SK-N-SH (cell line): ENCODE results near the gene SOX21.

Experiments used
- CTCF ChIP-seq: fragments of 200-600 bp; sonication (generic); IDR thresholded peaks from 2 replicates; pipeline ENCODE4 v1.6.1; 2017; ENCODE audit warnings: antibody characterized with exemption, mild to moderate bottlenecking, moderate library complexity
- ELF1 ChIP-seq: IDR thresholded peaks from 2 replicates; pipeline ENCODE4 v1.4.0; 2012
- GATA2 ChIP-seq: sonication (generic); formaldehyde crosslinking; IDR thresholded peaks from 2 replicates; pipeline ENCODE4 v1.5.0; 2020; ENCODE audit warnings: mild to moderate bottlenecking, missing genetic modification reagents
- NFIC ChIP-seq: IDR thresholded peaks from 2 replicates; pipeline ENCODE4 v1.4.0; 2012; ENCODE audit warnings: borderline replicate concordance
- NRF1 ChIP-seq: IDR thresholded peaks from 2 replicates; pipeline ENCODE4 v1.6.1; 2012; ENCODE audit warnings: low read depth, mild to moderate bottlenecking, low read length
- POLR2AphosphoS5 ChIP-seq: IDR thresholded peaks from 2 replicates; pipeline ENCODE4 v1.6.1; 2012; ENCODE audit warnings: low read depth, low read length
- SMC3 ChIP-seq: IDR thresholded peaks from 2 replicates; pipeline ENCODE4 v1.6.1; 2012; ENCODE audit warnings: low read depth, low read length, improper control_type of control experiment
- YY1 ChIP-seq: IDR thresholded peaks from 2 replicates; pipeline ENCODE4 v1.4.0; 2012; ENCODE audit warnings: low read depth, mild to moderate bottlenecking
- ZBTB33 ChIP-seq: IDR thresholded peaks from 2 replicates; pipeline ENCODE4 v1.4.0; 2012; ENCODE audit warnings: low read depth, borderline replicate concordance

- no peak for TF ChIP-seq NFIC
- no peak for TF ChIP-seq POLR2AphosphoS5
- no peak for TF ChIP-seq CTCF
- no peak for TF ChIP-seq SMC3
- no peak for TF ChIP-seq GATA2 (CRISPR knock-in tag)
- TF ChIP-seq ELF1 = no peak
- no peak for TF ChIP-seq YY1
- no peak for TF ChIP-seq ZBTB33
- no peak for TF ChIP-seq NRF1
Observed at GRCh38 chr13:94706101-94706842, 6.1 kb downstream of the SOX21 start.
